Endothelial cell of umbilical vein (primary cell): Measurements from ENCODE around the gene ATP8B3.

ENCODE experiments used
- EZH2 ChIP-seq: IDR thresholded peaks from 2 replicates; pipeline ENCODE4 v1.6.1; 2012; ENCODE audit warnings: borderline replicate concordance, low read depth, mild to moderate bottlenecking, moderate library complexity, low read length, inconsistent platforms; ENCODE audit not compliant: severe bottlenecking
- JUN ChIP-seq: IDR thresholded peaks from 2 replicates; pipeline ENCODE4 v1.6.1; 2011; ENCODE audit warnings: borderline replicate concordance, low read depth; ENCODE audit not compliant: insufficient read length, insufficient read depth
- POLR2A ChIP-seq: IDR thresholded peaks from 2 replicates; pipeline ENCODE4 v1.6.1; 2012; ENCODE audit warnings: low read depth, mild to moderate bottlenecking, control low read depth, low read length
- TF ChIP-seq, protein P1 (sequence below), 2 donors: IDR thresholded peaks; 1 replicate in 1 of 2; 2 replicates in 1 of 2; pipeline ENCODE4 v1.5.1; 2011; ENCODE audit warnings: low read length in 2 of 2, mild to moderate bottlenecking in 2 of 2, moderate library complexity in 2 of 2, control low read depth in 1 of 2, inconsistent platforms in 1 of 2, low read depth in 1 of 2; ENCODE audit not compliant: insufficient read depth in 1 of 2; ENCODE audit errors: extremely low read depth in 1 of 2

DNA sequence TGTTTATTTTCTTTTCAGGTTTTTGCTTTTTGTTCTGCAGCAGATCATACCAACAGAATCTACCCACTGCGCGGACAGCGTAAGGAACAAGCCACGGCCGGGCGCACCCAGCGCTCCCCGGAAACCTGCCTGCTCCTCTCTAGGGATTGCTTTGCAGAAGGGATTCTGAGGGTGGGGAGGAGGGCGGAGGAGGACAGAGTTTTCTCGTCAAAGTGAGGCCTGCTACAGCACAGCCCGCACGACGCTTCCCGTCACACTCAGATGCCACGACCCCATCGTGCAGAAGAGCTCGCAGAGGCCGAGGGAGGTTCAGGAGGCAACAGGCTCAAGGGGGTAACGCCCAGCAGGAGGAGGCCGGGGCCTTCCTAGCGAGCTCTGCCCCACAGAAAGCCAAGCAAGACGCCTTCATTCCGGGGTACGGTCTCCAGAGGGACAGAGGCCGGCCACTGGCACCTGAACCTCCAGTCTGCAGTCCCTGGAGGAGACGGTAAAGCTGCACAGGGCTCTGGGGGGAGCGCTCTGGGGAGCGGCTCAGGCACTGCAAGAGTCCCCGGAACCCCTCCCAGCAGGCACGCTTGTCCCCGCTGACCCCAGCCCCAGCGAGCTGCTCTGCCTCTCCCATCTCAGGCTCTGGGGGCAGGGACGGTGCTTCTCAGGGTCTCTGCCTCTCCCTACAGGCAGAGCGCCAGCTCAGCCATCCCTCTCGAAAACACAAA, 29.3 kb upstream of the ATP8B3 start:
- TF ChIP-seq, protein P1, sequence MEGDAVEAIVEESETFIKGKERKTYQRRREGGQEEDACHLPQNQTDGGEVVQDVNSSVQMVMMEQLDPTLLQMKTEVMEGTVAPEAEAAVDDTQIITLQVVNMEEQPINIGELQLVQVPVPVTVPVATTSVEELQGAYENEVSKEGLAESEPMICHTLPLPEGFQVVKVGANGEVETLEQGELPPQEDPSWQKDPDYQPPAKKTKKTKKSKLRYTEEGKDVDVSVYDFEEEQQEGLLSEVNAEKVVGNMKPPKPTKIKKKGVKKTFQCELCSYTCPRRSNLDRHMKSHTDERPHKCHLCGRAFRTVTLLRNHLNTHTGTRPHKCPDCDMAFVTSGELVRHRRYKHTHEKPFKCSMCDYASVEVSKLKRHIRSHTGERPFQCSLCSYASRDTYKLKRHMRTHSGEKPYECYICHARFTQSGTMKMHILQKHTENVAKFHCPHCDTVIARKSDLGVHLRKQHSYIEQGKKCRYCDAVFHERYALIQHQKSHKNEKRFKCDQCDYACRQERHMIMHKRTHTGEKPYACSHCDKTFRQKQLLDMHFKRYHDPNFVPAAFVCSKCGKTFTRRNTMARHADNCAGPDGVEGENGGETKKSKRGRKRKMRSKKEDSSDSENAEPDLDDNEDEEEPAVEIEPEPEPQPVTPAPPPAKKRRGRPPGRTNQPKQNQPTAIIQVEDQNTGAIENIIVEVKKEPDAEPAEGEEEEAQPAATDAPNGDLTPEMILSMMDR (IDR thresholded peaks at IDR 0.05; ENCODE audit: extremely low read depth in 1 of 2, insufficient read depth in 1 of 2, low read depth in 1 of 2, low read length in 2 of 2), result no peak
- no peak for TF ChIP-seq EZH2
- no peak for TF ChIP-seq POLR2A
- no peak for TF ChIP-seq JUN
